Hematopoietic multipotent progenitor cell (in vitro differentiated cells): ENCODE measurements around the gene TNNT2. TPM values are rescaled to one million over a fixed set of nuclear protein-coding genes. Genes with fewer than 3 reads are reported as not detected.
A peak's percentile ranks its signal among the peaks of the same experiment; 100 is the strongest.

Source experiments
- DNase-seq, 3 donors: peaks; one replicate each; pipeline ENCODE4 v3.0.0-alpha.2; 2011 to 2015; ENCODE audit warnings: low read depth in 2 of 3, low spot score in 2 of 3
- total RNA-seq: library from RNA; depleted of rRNA; stranded (reverse); fragments of >200 nt; gene quantifications from one replicate; pipeline ENCODE4 v1.2.3, GENCODE V29; 2012

Gene TNNT2
- total RNA-seq, 1 donor, result not detected

DNA sequence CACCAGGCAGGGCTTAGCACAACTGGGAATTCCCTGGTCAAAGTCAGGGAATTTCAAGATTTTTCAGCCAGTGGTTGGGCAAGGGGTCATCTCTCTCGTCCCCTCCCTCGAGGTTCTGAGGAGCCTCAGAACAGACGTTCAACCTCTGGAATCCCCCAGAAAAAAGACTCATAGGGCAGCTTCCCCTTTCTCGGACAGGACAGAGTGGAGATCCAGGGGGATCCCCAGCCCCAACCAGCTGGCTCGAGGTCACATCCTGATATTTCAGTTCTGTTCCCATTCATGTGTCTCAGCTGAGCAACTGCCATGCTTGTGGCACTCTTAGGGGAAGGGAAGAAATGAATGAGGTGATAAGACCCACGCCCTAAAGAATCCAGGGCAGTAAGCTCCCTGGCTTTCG, 26.6 kb upstream of the TNNT2 start:
- DNase-seq, result no peak

DNA sequence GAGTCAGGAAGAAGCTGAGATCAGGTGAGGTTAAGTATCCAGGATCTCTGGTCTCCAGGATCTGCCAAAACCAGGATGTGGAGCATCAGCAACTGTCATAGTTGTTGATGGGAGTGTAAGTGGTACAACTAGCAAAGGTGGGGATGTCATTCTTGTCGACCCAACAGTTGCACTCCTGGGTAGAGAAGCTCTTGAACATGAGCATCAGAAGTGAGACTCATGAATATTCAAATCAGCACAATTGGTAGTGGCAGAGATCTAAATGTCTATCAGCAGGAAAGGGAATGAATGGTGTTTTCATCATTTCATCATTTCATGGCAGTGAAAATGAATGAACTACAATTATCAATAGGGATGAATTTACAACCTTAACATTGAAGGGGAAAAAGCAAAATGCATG, 25.9 kb upstream of the TNNT2 start:
- DNase-seq, result no peak

DNA sequence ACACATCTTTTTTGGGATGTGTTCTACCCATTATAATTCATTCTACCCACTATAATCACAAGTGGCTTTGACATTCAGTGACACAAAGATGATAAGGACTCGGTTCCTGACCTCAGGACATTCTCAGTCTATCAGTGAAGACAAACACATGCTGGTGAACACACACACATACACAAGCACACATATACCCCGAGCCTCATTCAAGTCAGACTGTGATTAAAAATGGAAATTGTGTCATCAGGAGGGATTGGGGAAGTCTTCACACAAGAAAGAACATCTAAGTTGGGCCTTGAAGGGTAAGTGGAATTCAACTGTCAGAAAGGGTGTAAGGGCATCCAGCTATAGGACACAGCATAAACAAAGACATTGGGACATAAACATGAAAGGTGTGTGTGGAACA, 24.2 kb upstream of the TNNT2 start:
- DNase-seq, result no peak

DNA sequence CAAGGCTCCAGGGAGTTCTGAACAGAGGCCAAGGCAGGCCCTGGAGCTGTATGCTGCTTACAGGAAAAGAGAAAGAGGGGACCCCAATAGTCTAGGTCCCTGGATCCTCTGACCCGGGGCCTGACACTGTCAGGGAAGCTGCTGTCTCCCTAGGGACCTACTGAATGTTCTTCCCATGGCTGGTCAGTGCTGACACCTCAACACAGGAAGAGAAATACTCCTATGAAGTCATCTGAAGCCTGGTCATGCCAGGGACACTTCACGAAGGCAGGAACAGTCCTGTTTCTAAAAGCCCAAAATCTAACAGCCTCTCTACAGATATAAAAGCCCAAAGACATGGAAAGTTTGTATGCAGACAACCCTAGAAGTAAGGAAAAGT, 23.4 kb upstream of the TNNT2 start:
- no peak for DNase-seq

DNA sequence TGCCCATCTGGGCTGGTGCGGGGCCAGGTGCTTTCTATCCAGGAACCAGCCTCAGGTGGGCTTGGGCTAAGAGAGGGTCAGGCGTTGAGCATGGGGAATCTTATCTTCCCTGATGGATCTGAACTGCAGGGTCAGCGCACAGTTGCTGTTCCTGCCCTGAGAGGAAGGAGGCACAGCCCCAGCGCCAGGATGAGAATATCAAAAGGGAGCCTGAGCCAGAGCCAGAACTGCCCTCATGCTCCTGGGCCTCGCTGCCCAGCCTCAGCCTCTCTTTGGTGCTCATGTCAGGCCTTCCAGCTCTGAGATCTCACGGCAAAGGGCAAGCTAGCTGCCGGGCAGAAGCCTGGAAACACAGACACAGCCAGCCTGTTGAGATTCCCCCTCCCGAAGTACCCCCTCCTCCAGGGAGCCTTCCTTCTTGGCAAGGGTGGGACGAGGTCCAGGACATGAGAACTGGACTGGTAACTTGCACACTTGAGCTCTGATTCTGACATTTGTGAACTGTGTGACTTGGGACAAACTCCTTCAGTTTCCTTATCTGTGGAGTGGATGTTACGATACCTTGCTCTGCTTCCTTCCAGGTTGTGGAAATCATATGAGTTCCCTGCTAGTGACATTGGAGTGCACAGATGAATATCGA, 22.9 kb upstream of the TNNT2 start:
- no peak for DNase-seq

DNA sequence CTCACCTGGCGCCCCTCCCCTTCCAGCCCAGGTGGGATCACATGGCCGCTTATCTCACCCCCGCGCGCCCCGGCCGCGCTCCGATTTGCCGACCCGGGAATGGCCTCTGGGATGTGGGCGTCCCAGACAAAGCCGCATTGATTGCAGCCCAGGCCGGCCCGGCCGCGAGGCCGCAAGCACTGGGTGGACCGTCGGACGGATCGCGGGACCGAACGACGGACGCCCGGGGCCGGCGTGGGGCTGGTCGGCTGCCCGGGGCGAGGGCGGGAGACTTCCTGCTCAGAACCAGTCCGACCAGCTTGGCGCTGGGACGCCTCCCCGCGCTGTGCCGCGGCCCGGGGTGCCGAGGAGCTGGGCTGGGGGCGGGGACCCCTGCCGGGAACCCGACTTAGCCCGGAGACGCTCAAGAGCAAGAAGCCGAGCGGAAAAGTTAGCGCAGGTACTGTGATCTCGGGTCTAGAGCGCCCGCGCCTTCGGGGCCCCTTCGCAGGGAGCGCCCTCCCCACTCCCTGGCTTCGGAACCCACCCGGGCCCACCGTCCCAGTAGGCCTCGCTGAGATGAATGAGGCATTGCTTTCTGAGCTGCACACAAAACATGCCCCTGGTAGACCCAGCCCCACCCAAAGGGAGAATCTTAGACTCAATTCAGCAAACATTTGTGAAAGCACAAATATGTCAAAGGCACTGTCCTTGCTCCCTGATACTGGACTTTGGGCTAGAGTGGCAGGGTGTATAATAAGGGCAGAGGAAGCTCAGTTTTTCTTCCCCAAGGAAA, 22.1 kb upstream of the TNNT2 start:
- DNase-seq, result peak in 1 of 3 donors; percentile 11

DNA sequence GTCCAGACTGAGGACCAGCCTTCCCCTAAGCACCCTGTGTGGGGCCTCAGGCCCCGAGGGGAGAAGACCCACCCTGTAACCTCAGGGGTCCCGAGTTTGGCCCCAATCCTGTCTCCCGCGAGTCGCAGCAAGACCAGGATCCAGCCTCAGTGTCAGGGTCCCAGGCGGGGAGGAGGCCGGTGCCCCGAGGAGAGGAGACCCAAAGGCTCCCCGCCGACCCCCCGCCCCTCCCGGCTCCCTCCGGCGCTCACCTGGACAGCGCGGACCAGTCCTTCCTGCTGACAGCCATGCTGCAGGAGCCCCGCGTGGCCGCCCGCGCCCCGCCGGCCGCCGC, 21.5 kb upstream of the TNNT2 start, which contains the start of gene LAD1:
TSS of gene LAD1 (minus strand) at position 307 of the 334 bp plus-strand sequence. CDS start at position 289, 18 bp downstream.
- no peak for DNase-seq

DNA sequence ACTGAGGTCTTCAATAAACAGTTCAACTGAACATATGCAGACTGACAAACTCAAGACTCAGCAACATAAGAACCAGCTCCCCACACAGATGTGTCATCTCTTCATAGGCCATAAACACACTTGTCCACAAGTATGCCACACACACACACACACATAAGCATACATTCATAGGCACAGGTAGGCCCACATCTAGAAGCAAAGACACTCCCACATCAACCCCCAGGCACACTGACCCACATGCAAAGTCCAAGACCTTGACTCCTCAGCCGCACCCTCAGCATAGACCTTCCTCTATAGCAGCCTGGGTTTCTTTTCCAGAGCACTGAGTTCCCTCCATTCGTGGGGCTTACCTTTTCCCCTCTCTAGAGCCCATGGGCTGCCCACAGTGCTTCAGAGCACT, 20.2 kb upstream of the TNNT2 start:
- no peak for DNase-seq

DNA sequence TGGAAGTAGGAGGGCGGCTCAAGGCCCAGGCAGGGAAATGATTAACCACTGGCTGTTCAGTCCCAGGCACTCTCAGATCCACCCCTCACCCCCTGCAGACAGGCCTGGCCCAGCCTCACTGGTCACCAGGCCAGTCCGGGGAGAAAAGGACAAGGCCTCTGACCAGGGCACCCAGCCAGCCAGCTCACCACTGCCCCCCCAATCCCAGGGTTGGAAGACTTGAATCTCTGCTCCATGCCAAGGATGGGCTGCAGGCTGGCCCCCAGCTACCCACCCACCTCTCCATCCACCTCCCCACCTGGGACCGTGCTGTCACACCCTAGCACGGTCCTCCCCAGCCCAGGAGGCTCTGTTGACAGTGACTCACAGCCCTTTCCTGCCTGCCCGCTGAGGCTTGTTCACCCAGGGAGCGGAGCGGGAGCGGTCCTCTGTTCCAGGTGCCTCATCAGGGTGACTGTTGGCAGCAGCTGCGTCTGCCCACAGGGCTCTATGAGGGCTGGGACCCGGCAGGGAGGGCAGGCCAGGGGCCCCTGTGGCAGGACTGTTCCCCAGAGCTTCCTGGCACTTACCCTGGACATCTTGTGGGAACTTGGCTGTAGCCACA, 19.5 kb upstream of the TNNT2 start:
- no peak for DNase-seq

DNA sequence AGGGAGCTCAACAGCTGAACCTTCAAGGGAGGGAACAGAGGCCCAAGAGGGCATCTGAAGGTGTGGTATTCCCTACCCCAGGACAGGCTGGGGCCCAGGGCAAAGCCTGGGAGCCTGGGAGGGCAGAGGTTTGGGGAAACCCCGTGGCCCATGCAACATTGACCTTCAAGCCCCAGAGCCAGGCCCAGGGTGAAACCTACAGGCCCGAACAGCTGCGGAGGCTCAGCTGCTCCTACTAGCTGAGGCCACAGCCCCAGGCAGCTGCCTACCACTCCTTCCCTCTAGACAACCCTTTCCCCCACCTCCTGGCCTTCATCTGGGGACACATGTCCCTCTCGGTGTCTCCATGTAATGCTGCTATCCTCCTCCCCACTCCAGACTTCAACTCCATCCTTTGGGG, 18.5 kb upstream of the TNNT2 start:
- DNase-seq, result no peak

DNA sequence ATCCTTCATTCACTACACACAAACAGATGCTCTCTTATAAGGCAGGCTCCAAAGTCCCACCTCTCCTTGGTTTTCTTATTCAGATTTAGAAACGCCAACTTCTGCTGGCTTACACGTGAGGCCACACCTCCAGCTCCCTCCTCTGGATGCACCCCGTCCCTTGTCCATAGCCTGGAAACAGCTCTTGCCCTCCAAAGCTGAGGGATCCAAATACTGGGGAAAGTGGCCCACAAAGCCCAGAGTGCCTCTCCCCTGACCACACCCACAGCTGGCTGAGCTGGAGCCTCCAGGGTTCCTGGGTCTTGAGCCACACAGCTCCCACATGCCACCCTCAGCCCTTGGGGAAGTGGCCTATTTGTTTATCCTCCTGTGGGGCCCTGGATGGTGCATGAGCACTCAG, 17.1 kb upstream of the TNNT2 start:
- DNase-seq, result no peak

DNA sequence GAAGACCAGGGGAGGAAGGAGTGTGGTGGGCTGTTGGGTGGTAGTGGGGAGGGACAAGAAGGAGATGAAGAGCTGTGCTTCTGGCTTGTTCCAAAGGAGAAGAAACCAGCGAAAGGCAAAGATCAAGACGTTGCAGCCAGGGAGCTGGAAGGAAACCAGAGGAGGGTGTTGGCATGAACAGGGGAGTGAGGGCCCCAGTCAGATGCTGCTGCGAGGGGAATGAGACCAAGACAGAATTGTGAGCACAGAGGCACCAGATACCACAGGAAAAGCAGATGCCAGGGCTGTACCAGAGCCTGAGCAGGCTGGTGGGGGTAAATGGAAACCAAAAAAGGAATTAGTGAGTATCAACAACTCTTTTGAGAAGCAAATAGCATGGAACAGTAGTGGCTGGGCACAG, 15.6 kb upstream of the TNNT2 start:
- peak in 1 of 3 donors; percentile 30 for DNase-seq

DNA sequence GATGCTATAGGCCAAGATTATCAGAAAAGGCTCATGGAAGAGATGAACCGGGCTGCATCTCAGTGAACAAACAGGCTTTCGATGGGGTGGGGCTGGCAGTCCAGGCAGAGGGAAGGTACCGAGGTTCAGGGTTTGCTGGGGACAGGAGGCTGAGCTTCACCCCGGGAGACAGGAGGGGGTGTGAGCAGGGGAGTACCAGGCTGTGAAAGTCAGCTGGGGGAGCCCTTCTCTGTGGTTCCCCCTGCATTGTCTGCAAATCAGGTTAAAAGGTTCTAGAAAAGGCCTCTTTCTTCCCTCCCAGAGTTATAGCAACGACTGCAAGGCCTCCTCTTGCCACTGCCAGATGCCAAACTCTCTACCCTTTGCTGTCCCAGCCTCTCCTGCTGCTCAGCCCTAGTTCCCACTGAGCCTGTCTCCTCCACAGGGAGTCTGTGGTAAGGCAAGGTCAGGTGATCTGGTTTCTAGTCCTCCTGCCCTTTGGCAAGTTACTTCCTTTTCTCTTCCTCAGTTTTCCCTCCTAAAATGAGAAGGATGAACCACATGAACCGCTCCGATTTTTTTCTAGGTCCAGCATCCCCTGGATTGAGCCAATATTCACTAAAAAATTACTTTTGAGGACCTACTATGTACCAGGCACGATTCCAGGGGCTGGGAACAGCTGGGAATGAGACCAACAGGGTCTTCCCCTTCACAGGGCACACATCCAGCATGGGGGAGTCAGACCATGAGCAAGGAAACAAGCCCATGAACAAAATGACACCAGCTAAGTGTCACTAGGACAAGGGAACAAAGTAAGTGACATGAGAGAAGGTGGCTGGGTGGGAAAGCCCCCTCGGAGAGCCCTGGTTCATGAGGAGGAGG, 14.4 kb upstream of the TNNT2 start:
- DNase-seq, result no peak

DNA sequence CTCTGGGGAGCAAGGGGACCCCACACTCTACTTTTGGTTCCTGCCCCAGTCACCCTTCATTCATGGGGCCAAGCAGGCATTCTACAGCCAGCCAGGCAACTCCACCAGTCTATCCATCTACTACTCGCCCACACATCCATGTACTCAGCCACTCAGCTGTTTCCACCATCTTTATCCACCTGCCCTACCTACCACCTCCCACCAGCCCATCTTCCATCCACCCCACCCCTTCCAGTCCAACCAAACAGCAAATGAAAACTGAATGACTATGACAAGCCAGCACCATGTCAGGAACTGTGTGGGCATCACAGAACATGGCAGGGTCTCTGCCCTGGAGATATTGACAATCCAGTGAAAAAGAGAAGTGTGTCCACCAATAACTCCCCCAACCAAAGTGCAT, 13.7 kb upstream of the TNNT2 start:
- no peak for DNase-seq

DNA sequence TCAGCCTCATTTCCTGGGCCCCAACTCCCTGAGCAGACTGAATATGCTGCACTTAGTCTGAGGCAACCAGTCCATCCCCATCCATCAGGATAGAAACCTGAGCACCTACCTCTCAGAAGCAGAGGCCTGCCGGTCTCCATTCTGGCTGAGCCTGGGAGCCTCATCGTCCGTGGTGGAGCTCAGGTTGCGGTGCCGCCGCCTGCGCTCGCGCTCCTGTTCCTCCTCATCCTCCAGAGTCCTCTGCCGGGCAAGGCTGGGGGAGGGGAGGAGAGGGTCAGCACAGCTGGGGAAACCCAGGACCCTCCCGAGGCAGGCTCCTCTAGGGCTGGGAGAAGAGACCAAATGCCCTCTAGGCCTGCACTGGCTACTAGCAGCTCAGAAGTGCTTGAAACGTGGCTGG, 11.6 kb upstream of the TNNT2 start:
- DNase-seq, result no peak

DNA sequence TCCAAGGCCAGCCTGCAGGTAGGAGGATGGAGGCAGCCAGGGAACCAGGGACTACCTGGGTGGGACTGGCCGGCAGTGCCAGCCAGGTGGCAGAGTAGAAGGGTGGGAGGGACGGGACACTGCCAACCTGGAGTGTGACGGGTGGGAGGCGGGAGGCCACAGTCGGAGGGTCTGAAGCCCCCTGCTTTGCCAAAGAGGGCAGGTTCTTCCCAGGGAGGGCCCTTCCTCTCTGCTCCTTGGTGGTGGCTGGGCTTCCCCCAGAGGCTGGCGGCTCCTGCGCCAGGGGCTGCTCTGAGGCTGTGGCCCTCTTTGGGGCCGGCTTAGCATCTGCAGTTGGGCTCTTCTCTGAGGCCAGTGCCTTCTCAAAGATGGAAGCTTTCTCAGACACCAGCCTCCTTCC, 8.7 kb upstream of the TNNT2 start:
- DNase-seq, result no peak

DNA sequence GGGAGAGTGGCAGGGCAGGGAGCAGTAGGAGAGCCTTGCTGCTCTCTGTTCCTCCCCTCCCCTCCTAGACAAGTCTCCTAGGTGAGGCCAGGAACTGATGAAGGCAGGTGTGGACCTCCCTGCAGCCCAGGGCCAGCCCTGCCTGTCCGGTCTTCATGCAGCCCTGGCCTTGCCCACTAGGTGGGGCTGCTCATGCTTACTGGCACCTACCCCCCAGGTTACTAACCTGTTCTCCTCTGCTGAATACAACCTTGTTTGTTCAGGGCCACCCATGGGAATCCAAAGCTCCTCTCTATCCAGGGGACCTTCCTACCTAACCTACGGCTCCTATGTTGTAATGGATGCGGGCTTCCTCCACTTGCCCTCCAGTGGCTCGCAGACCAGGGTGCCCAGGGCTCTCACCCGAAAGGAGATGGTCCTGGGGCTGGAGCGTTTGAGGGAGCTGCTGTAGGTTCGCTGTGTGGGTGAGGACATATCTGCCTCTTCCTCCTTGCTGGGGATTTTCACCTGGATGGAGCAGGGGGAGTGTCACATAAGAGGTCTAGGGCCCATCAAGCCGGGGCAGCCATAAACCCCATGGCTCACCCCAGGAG, 7.9 kb upstream of the TNNT2 start:
- peak in 2 of 3 donors; percentile 45 to 49 for DNase-seq

DNA sequence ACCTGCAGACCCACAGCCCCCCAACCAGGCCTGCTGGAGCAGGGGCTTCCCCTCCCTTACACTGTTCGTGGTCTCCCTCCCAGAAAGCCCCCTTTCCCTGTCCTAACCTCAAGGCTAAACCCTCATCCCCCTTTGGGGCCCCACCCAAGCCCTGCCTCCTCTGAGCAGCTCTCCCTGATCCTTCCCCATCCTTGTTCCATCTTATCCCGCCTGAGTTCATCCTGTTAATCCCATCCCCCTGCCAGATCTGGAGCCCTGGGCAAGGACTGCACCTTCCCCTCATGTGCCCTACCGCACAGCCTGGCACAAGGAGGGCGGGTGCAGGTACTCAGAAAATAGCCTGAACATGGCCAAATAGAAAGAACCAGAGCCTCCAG, 6.9 kb upstream of the TNNT2 start:
- no peak for DNase-seq

DNA sequence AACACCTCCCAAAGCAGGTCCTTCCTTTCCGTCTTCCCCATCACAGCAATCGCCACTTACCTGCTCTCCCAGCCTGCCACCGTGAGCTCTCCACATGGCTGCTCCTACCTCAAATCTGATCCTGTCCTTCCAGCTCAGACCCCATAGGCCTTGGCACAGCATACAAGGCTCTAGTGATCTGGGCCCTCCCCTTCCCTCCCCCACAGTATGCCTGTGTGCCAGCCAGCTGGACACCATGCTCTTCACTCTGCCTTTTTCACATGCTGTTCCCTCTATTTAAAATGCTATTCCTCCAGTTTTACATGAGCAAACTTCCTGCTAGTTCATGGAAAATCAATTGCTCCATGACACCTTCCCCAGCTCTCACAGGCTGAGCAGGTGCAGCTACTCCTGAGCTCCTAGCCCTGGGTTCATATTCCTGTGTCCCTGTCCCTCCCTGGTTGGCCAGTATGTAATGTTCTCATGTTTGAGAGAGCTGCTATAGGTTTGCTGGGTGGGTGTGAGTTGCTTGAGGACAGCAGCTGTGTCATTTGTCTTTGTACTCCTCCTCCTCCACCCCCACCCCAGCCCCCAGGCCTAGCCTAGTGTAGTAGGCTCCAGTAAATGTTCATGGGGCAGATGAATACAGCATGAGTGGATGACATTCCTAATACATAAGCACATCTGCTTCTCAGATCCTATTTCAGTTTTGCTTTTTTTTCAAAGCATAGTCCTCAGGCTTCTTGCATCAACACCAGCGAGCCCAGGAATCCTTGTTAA, 6.3 kb upstream of the TNNT2 start:
- no peak for DNase-seq

DNA sequence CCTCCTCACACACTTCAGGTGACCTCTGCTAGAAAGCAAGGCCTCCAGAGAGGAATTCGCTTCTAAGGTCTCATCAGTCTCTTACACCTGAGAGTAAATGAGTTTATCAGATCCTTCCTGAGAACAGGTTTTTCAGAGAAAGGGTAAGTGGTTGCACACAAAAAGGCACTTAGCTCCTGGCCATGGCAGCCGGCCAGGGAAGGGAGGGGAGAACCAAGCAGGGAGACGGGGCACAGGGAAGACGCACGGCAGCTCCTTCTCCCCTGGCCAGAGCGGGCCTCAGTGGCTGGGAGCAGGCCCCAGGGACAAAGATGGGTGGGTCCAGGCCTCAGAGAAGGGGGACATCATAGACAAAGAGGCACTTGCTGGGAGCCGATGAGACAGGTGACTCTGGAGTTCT, 3.6 kb upstream of the TNNT2 start:
- no peak for DNase-seq
